Activated T-cell treated with anti-CD3 and anti-CD28 coated beads for 1 hour (primary cell): ENCODE data around the gene GRID1.
"Not testable (repeated sequence)": the region's sequence is repeated elsewhere in the genome, so short reads cannot be mapped to it uniquely, and the experiment has no call there.

ENCODE experiments used
- DNase-seq: peaks from one replicate; pipeline ENCODE4 v3.0.0-alpha.2; 2020; ENCODE audit warnings: low read depth

The GRID1 gene

DNA sequence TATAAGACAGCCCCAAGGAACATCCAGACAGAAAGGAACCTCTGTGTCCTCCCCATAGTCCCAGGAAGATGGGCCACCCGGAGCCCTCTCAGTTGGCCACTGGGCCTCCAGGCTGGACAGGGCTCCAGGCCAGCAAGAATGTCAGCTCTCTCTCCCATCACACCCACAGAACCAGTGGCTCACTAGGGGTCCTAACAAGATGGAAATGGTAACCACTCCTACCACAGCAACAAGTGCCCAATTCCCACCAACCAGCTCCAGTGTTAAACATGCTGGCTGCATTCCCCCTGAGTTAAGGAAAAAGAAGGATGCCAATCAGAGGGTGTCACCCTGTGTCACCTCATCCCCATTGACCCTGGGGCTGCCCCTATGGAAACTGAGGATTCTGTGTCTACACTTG is 333.0 kb downstream of the GRID1 start:
- DNase-seq, result no peak

- not testable (repeated sequence) for DNase-seq
These were observed 334.5 kb downstream of the GRID1 start for GRCh38 chr10:86032087-86032486.

DNA sequence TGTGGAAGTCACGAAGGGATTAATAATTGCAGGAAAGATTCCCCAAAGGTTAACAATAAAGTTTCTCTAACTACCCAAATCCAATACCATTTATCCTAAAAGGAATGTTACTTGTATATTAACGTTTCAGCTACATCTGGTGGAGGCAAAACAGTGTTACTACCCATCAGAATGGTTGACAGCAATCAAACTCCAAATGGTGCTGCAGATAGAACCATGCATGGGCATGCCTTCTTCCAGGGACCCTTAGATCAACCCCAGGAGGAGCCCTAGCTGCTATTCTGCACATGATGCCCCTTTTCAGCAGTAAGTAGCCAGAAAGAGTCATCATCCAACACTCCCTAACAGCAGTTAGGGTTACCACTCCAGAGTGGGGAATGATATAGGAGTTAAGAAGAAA is 336.3 kb downstream of the GRID1 start:
- no peak for DNase-seq

DNA sequence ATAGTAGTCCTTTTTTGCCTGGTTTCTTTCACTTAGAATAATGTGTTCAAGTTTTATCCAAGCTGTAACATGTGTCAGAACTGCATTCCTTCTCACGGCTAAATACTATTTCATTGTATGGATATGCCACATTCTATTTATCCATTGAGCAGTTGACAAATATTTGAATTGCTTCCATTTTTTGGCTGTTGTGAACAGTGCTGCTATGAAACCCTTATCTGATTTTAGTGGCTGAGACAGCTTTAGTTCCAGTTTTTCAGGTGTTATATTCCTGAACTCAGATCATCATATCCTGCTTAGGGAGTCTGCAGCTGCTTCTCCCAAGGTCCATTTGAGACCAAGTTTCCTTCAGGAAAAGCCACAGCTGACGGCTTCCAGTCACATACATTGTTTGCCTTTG is 339.2 kb downstream of the GRID1 start:
- DNase-seq, result no peak

- no peak for DNase-seq
These were observed 341.1 kb downstream of the GRID1 start for GRCh38 chr10:86025509-86025908.

DNA sequence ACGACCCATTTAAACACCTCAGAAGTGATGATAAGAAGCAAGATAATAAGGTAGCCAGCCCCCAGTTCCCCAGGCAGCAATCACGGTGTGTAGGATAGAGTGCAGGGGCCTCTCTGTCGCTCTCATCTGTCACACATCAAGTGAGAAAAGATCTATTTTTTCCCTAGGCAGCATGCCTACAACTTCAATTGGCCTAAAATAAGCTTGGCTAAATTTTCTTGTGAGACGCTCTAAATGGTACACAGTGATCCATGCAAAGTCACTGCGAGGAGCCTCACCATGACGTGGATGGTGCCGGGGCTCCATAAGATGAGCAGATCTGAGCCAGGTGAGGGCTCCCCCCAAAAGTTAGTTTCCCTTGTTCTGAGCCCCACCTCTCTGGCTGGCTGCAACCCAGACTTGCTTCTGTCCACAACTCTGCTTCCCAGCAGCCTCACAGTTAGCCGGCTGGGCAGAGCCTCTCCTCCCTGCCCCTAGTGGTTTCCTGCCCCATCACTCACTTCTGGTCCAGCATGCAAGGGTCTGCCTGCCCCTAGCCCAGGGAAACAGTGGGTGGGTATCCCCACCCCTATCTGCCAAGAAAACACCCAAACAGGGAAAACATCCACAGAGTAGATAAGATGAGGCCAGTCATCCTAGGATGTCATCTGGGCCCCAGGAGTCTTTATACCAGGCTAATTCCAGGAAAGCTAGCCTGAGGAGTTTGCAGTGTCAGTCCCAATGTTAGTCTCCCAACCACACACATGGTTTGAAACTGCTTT is 342.1 kb downstream of the GRID1 start:
- no peak for DNase-seq

DNA sequence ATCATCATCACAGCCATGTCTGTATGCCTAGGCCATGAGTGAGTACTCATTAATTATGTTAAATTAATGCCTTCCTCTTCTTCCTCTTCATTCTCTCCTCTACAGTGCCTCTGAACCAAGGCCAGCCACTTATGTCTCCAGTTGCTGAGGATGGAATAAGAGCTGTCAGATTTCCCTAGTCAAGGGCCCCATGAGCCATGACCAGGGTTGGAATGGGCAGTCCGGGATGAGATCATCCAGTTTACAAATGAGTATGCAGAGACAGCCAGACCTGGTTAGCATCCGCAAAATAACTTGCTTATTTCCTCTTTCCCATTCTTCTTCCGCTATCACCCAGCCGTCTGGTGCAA is 342.7 kb downstream of the GRID1 start:
- no peak for DNase-seq

- DNase-seq, result no peak
These were observed 343.3 kb downstream of the GRID1 start for GRCh38 chr10:86023336-86023735.

DNA sequence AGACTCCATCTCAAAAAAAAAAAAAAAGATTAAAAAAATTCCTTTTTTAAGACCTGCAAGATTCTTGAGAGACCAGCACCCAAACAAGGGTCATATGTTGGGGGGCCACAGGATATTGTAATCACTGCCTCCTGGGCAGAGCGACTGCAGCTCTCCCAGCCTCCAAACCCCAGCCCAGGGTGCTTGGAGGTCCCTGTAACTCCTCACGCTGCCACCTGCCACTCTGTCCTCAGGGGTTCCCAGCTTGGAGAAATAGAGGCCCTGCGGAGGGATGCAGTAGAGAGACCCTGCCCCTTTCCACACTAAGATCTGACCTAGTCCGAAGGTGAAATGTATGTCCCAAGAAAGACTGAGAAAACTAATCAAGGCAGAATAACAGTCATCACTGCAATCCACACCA is 343.7 kb downstream of the GRID1 start:
- no peak for DNase-seq

DNA sequence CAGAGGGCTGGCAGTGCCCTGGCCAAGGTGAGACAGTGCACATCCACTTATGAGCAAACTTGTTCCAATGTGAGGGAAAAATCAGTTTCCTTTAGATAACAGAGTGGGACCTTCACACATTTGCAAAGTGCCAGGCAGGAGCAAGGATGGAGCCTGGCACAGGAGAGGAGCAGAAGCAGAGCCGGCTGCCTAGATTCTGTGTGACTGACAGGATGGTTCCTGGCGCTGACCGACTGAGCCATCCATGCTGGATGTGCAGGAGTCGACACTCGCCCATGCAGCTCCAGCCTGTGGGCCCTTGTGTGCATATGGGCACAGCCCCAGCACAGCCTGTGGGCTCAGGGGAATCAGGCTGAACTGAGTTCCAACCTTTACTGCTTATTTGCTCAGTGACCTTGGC is 346.5 kb downstream of the GRID1 start:
- no peak for DNase-seq

DNA sequence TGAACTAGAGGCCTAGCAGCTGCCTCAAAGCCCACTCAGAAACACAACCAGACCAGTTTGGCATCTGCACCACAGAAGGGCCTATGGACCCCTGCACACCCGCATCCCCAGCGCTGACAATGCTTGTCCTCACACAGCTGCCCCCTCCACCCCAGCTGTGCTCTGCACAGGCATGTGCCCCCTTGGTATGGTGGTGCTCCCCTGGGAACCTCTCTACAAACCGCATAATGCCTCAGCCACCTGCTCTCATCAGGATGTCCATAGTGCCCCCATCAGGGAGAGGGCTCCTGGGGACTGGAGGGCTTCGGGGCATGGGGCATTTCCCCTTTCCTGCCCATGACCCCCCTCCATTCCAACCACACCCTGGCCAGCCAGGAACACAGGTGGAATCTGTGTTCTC is 347.5 kb downstream of the GRID1 start:
- no peak for DNase-seq

GRCh38 chr10:86018735-86019058 is 347.9 kb downstream of the GRID1 start:
- no peak for DNase-seq

DNA sequence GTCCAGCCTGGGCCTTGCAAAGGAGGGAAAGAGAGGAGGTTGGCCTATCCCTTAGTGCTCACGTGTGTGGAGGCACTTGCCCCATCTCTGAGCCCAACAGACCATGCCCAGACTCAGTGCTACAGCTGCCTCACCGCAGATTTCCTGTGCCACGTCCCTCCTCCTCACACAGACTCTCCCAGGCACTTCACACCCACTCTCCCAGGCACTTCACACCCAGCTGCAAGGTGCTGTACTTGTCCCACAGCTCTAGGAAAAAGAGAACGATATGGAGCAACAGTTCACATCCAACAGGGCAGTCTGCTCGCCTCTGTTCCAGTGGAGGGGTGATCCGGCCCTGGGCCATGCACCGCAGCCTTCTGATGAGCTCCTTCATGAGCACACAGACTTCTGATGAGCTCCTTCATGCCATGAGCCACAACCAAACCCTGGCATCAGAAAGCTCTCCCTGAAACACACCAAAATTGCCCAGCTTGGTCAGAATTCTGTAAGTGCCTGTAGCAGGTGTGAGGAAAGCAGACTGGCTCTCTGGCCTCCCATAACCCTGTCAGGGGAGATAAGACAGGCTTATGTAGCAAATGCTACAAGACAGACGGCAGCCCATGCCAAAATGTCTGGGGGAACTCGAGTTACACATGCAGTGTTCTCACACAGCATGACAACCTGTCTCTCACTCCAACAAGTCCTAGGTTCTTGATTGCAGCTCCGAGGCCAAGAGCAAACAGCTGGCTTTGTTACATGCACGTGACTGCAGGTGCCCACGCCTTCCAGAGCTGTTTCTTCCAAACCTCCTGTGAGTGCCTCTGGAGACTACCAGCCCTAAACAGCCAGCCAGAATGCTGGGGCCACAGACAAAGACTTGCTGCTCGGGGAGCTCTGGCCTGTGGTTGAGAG is 348.5 kb downstream of the GRID1 start:
- no peak for DNase-seq

DNA sequence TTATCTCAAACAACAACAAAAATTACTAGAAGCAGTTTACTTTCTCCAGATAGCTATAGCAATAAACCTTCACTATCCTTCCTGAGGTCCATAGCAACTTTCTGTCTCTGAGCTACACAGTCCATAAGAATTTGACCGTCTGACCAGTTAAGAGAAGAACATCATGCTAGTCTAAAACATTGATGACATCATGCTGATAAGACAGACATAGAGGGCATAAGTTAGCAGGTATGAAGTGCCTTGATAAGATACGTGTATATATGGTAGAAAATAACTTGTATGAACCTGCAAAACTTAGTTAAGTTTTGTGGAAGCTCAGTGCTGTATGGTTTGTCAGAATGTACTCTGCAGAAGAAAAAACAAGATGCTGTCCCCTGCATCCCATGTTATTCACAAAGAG is 353.0 kb downstream of the GRID1 start:
- DNase-seq, result no peak

- no peak for DNase-seq
These were observed 359.4 kb downstream of the GRID1 start for GRCh38 chr10:86007171-86007570.

DNA sequence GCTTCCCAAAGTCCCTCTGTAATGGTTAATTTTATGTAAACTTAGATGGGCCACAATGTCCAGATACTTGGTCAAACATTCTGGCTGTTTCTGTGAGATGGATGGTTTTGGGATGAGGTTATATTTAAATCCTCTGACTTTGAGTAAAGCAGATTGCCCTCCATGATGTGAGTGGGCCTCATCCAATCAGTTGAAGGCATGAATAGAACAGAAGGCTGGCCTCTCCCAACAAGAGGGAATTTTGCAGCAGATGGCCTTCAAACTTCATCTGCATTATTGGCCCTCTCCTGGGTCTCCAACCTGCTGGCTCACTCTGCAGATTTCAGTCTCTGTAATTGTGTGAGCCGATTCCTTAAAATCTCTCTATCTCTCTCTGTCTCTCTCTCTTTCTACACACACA is 362.3 kb downstream of the GRID1 start:
- no peak for DNase-seq

DNA sequence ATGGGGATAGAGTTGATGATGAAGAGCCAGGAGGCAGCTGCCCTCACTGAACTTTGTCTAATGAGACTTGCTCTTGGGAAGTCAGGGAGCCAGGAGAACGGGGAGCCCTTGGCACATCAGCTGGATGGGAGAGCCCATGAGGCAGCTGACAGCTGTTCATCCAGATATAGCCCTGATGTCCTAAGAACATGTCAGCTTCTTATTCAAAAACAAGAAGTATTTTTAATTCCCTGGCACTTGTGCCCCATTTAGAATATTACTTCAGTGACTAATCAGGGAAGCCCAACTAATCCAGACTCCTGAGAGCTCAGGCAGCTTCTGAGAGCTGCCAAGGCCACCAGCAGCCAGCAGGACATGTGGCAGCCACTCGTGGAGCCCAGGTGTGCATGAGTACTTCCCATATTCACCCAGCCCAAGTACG is 363.4 kb downstream of the GRID1 start:
- DNase-seq, result no peak

GRCh38 chr10:86001521-86001920 is 365.1 kb downstream of the GRID1 start:
- DNase-seq, result no peak

GRCh38 chr10:85997544-85997943 is 369.1 kb downstream of the GRID1 start:
- DNase-seq, result no peak

GRCh38 chr10:85995791-85996190 is 370.8 kb downstream of the GRID1 start:
- DNase-seq, result no peak

GRCh38 chr10:85993840-85994507 is 372.6 kb downstream of the GRID1 start:
- DNase-seq, result no peak

- no peak for DNase-seq
These were observed 373.5 kb downstream of the GRID1 start for GRCh38 chr10:85993140-85993539.

GRCh38 chr10:85992324-85992723 is 374.3 kb downstream of the GRID1 start:
- no peak for DNase-seq
